Activated CD4-positive, alpha-beta T cell treated with anti-CD3 and anti-CD28 coated beads for 36 hours (primary cell): ENCODE measurements around the gene PCDHA8. TPM values are rescaled to one million over a fixed set of nuclear protein-coding genes. Genes with fewer than 3 reads are reported as not detected.

Source experiments
- ATAC-seq: fragments of 200-7000 bp; cut with Tn5 transposase; one replicate; pipeline ENCODE4 v1.10.0; 2021; ENCODE audit warnings: mild to moderate bottlenecking, moderate library complexity
- CTCF ChIA-PET: fragments of 350-600 bp; sonication (Branson Sonifier 250); formaldehyde crosslinking; loops from one replicate; lab custom pipeline; 2021; ENCODE audit warnings: antibody characterized with exemption; lab: Charles Lee
- POLR2A ChIA-PET: fragments of 350-600 bp; sonication (Branson Sonifier 250); formaldehyde crosslinking; loops from one replicate; lab custom pipeline; 2021; ENCODE audit warnings: antibody characterized with exemption, inconsistent platforms; lab: Charles Lee
- DNase-seq: peaks from one replicate; pipeline ENCODE4 v3.0.0-alpha.2; 2020
- H3K27ac Mint-ChIP-seq: one replicate; pipeline ENCODE4 v1.8.0; 2021; ENCODE audit warnings: mixed read lengths
- H3K27me3 Mint-ChIP-seq: one replicate; pipeline ENCODE4 v1.8.0; 2021; ENCODE audit warnings: mixed read lengths
- H3K36me3 Mint-ChIP-seq: one replicate; pipeline ENCODE4 v1.8.0; 2021; ENCODE audit warnings: low read depth, mixed read lengths
- H3K4me1 Mint-ChIP-seq: one replicate; pipeline ENCODE4 v1.8.0; 2021; ENCODE audit warnings: mixed read lengths
- H3K4me3 Mint-ChIP-seq: one replicate; pipeline ENCODE4 v1.8.0; 2021; ENCODE audit warnings: mild to moderate bottlenecking, moderate library complexity, mixed read lengths
- H3K9me3 Mint-ChIP-seq: one replicate; pipeline ENCODE4 v1.8.0; 2021; ENCODE audit warnings: low read depth, mixed read lengths
- intact Hi-C, 2 experiments: fragments of 100-400 bp; cut with DNase I in 1 of 2; cut with micrococcal nuclease in 1 of 2; formaldehyde crosslinking; loops; one replicate each; pipeline versions ENCODE4 v1.14.2 to v1.15.1; 2022 to 2024; cut with DNase I, micrococcal nuclease
- total RNA-seq, 2 experiments: library from RNA; stranded (reverse); gene quantifications; one replicate each; pipeline ENCODE4 v1.2.3, GENCODE V29; 2021

PCDHA8 gene
- total RNA-seq, 2 experiments from 2014 or later = not detected

DNA sequence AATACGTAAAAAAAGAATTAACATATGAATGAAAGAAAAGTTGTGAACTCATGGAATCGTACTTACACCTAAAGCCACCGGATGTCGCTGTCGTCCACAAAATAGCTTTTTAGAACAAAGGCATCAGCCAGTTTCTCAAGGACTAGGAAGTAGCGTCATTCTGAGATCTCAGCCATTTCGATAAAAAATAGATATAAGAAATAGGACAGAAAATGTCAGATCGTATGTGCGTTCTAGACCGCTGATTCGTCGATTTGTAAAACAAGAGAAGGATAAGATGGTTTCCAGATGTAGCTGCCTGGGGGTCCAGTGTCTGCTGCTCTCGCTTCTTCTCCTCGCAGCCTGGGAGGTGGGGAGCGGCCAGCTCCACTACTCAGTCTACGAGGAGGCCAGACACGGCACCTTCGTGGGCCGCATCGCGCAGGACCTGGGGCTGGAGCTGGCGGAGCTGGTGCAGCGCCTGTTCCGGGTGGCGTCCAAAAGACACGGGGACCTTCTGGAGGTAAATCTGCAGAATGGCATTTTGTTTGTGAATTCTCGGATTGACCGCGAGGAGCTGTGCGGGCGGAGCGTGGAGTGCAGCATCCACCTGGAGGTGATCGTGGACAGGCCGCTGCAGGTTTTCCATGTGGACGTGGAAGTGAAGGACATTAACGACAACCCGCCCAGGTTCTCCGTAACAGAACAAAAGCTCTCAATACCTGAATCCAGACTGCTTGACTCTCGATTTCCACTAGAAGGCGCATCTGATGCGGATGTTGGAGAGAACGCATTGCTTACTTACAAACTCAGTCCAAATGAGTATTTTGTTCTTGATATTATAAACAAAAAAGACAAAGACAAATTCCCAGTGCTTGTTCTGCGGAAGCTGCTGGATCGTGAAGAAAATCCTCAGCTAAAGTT, 15.0 kb downstream of the PCDHA8 start, which contains the start of gene PCDHA10:
Gene PCDHA10, plus strand, starts transcription at position 126 of the 903 bp plus-strand sequence. Its CDS starts 152 bp downstream, at position 278.
- H3K27ac Mint-ChIP-seq = no peak within 1 kb of the TSS
- H3K27me3 Mint-ChIP-seq = peaks cover 21% of the 10 kb centered on the region
- H3K36me3 Mint-ChIP-seq = peaks cover 7% of the 10 kb centered on the region
- peaks cover 19% of the 10 kb centered on the region for H3K9me3 Mint-ChIP-seq
- ChIA-PET CTCF (interaction anchor here (0.7 to 1.4 kb wide), 2 partner anchors 9 to 14 kb away, joined by 3 read pairs; no protein-coding TSS in a partner anchor), POLR2A (no interaction called here)
- no peak within 1 kb of the TSS for H3K4me3 Mint-ChIP-seq
- ATAC-seq (no peak), DNase-seq (no peak)
- intact Hi-C loops = no loop called here
- no peaks in the 10 kb centered on the region for H3K4me1 Mint-ChIP-seq

DNA sequence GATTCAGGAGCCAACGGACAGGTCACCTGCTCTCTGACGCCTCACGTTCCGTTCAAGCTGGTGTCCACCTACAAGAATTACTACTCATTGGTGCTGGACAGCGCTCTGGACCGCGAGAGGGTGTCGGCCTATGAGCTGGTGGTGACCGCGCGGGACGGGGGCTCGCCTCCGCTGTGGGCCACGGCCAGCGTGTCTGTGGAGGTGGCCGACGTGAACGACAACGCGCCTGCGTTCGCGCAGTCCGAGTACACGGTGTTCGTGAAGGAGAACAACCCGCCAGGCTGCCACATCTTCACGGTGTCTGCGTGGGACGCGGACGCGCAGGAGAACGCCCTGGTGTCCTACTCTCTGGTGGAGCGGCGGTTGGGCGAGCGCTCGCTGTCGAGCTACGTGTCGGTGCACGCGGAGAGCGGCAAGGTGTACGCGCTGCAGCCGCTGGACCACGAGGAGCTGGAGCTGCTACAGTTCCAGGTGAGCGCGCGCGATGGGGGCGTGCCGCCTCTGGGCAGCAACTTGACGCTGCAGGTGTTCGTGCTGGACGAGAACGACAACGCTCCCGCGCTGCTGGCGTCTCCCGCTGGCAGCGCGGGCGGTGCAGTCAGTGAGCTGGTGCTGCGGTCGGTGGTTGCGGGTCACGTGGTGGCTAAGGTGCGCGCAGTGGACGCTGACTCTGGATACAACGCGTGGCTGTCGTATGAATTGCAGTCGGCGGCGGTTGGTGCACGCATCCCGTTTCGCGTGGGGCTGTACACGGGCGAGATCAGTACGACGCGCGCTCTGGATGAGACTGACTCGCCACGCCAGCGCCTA, 16.4 kb downstream of the PCDHA8 start:
- H3K36me3 Mint-ChIP-seq = peaks cover 7% of the 10 kb centered on the region
- intact Hi-C loops = no loop called here
- H3K4me1 Mint-ChIP-seq = no peaks in the 10 kb centered on the region
- no peak overlapping the region for H3K27ac Mint-ChIP-seq
- peaks cover 21% of the 10 kb centered on the region for H3K9me3 Mint-ChIP-seq
- H3K27me3 Mint-ChIP-seq = peaks cover 29% of the 10 kb centered on the region
- ChIA-PET POLR2A (no interaction called here), CTCF (no interaction called here)
- ATAC-seq (no peak), DNase-seq (no peak)
- no peak overlapping the region for H3K4me3 Mint-ChIP-seq

DNA sequence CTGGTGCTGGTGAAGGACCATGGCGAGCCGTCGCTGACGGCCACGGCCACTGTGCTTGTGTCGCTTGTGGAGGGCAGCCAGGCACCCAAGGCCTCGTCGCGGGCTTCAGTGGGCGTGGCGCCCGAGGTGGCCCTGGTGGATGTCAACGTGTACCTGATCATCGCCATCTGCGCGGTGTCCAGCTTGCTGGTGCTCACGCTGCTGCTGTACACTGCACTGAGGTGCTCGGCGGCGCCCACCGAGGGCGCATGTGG, 16.9 kb downstream of the PCDHA8 start:
- no peak overlapping the region for H3K4me3 Mint-ChIP-seq
- POLR2A ChIA-PET = no interaction called here
- intact Hi-C loops = no loop called here
- no peak overlapping the region for H3K27ac Mint-ChIP-seq
- H3K4me1 Mint-ChIP-seq = no peaks in the 10 kb centered on the region
- no peak for ATAC-seq
- peaks cover 29% of the 10 kb centered on the region for H3K27me3 Mint-ChIP-seq
- DNase-seq = no peak
- H3K9me3 Mint-ChIP-seq = peaks cover 21% of the 10 kb centered on the region
- CTCF ChIA-PET = no interaction called here
- peaks cover 7% of the 10 kb centered on the region for H3K36me3 Mint-ChIP-seq

DNA sequence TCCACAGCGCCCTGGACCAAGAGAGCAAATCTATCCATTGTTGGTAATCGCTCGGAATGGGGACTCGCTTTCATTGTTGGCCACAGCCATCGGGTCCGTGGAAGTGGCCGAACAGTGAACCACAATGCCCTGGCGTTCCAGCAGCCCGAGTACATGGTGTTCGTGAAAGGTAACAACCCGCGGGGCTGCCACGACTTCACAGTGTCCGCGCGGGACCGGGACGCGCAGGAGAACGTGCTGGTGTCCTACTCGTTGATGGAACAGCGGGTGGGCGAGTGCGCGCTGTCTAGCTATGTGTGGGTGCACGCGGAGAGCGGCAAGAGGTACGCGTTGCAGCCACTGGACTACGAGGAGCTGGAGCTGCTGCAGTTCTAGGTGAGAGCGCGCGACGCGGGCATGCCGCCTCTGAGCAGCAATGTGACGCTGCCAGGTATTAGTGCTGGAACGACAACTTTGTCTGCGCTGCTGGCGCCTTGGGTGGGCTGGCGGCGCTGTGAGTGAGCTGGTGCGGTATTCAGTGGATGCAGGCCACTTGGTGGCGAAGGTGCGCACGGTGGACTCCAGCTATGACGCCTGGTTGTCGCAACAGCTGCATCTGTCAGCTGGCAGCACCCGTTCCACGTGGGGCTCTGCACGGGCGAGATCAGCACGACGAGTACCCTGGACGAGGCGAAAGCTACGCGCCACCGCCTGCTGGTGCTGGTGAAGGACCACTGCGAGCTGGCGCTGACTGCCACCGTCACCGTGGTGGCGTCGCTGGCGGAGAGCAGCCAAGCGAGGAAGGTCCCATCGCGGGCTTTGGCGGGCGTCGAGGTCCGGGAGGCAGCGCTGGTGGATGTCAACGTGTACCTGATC, 21.7 kb downstream of the PCDHA8 start:
- Mint-ChIP-seq H3K27me3 (peaks cover 22% of the 10 kb centered on the region), H3K36me3 (no peaks in the 10 kb centered on the region), H3K4me1 (no peaks in the 10 kb centered on the region), H3K4me3 (no peak overlapping the region), H3K27ac (no peak overlapping the region), H3K9me3 (peaks cover 2% of the 10 kb centered on the region)
- ATAC-seq (no peak), DNase-seq (no peak)
- CTCF ChIA-PET = no interaction called here
- intact Hi-C loops = no loop called here
- POLR2A ChIA-PET = no interaction called here

DNA sequence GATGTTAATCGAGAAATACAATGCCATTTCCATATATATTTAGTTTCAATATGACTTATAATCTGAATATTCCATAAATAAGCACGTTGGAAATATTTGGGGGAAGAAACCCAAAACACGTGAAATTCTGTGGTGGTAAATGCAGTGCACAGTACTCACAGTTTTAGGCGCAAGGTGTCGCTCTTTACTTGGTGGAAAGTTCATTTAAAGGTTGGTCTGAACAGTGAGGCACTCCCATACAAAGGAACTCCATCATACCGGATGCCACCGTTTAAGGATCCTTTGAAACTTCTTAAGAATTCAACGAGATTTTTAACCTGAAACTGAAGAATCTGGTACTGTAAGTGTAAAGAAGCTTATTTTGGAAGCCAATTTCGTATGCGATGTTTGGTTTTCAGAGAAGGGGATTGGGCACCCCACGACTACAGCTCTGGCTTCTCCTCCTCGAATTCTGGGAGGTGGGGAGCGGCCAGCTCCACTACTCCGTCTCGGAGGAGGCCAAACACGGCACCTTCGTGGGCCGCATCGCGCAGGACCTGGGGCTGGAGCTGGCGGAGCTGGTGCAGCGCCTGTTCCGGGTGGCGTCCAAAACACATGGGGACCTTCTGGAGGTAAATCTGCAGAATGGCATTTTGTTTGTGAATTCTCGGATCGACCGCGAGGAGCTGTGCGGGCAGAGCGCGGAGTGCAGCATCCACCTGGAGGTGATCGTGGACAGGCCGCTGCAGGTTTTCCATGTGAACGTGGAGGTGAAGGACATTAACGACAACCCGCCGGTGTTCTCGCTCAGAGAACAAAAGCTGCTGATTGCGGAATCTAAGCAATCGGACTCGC, 28.0 kb downstream of the PCDHA8 start, which contains the start of gene PCDHA11:
Gene PCDHA11, plus strand, starts transcription at position 237 of the 834 bp plus-strand sequence. Its CDS starts 147 bp downstream, at position 384.
- DNase-seq (no peak), ATAC-seq (no peak)
- intact Hi-C loops = loop anchor here in 1 of 2 experiments (1.0 kb wide), 1 partner anchor 172 kb away; no protein-coding TSS in a partner anchor
- H3K27me3 Mint-ChIP-seq = peaks cover 18% of the 10 kb centered on the region
- H3K36me3 Mint-ChIP-seq = peaks cover 4% of the 10 kb centered on the region
- POLR2A ChIA-PET = no interaction called here
- no peak within 1 kb of the TSS for H3K27ac Mint-ChIP-seq
- CTCF ChIA-PET = interaction anchor here (0.7 to 1.1 kb wide), 3 partner anchors 16 to 172 kb away, joined by 3 to 4 read pairs (median 3); no protein-coding TSS in a partner anchor
- peaks cover 13% of the 10 kb centered on the region for H3K9me3 Mint-ChIP-seq
- no peaks in the 10 kb centered on the region for H3K4me1 Mint-ChIP-seq
- no peak within 1 kb of the TSS for H3K4me3 Mint-ChIP-seq

DNA sequence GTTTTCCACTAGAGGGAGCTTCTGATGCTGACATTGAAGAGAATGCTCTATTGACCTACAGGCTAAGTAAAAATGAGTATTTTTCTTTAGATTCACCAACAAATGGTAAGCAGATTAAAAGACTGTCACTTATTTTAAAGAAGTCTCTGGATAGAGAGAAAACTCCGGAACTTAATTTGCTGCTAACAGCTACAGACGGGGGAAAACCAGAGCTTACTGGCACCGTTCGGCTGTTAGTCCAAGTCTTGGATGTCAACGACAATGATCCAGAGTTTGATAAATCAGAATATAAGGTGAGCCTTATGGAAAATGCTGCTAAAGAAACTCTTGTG, 28.5 kb downstream of the PCDHA8 start:
- peaks cover 23% of the 10 kb centered on the region for H3K27me3 Mint-ChIP-seq
- DNase-seq = no peak
- no peak overlapping the region for H3K4me3 Mint-ChIP-seq
- no peaks in the 10 kb centered on the region for H3K4me1 Mint-ChIP-seq
- peaks cover 4% of the 10 kb centered on the region for H3K36me3 Mint-ChIP-seq
- ATAC-seq = no peak
- intact Hi-C loops = no loop called here
- H3K9me3 Mint-ChIP-seq = peaks cover 17% of the 10 kb centered on the region
- CTCF ChIA-PET = interaction anchor here (0.7 to 1.1 kb wide), 3 partner anchors 17 to 172 kb away, joined by 3 to 4 read pairs (median 3); no protein-coding TSS in a partner anchor
- no peak overlapping the region for H3K27ac Mint-ChIP-seq
- POLR2A ChIA-PET = no interaction called here

DNA sequence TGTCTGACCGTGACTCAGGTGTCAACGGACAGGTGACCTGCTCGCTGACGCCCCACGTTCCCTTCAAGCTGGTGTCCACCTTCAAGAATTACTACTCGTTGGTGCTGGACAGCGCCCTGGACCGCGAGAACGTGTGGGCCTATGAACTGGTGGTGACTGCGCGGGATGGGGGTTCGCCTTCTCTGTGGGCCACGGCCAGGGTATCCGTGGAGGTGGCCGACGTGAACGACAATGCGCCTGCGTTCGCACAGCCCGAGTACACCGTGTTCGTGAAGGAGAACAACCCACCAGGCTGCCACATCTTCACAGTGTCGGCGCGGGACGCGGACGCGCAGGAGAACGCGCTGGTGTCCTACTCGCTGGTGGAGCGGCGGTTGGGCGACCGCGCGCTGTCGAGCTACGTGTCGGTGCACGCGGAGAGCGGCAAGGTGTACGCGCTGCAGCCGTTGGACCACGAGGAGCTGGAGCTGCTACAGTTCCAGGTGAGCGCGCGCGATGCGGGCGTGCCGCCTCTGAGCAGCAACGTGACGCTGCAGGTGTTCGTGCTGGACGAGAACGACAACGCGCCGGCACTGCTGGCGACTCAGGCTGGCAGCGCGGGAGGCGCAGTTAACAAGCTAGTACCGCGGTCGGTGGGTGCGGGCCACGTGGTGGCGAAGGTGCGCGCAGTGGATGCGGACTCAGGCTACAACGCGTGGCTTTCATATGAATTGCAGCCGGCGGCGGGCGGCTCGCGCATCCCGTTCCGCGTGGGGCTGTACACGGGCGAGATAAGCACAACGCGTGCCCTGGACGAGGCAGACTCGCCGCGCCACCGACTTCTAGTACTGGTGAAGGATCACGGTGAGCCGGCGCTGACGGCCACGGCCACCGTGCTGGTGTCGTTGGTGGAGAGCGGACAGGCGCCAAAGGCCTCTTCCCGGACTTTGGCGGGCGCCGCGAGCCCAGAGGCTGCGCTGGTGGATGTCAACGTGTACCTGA, 29.5 kb downstream of the PCDHA8 start:
- H3K4me1 Mint-ChIP-seq = no peaks in the 10 kb centered on the region
- H3K27ac Mint-ChIP-seq = no peak overlapping the region
- ATAC-seq (no peak), DNase-seq (no peak)
- H3K36me3 Mint-ChIP-seq = peaks cover 4% of the 10 kb centered on the region
- H3K4me3 Mint-ChIP-seq = no peak overlapping the region
- intact Hi-C loops = loop anchor here in 1 of 2 experiments (5.0 to 10.0 kb wide), 3 partner anchors 38 to 534 kb away; partner anchors contain the start of genes PCDHA7, PCDHGA5, PCDHGA9 and PCDHGB6
- ChIA-PET POLR2A (no interaction called here), CTCF (no interaction called here)
- peaks cover 21% of the 10 kb centered on the region for H3K9me3 Mint-ChIP-seq
- peaks cover 31% of the 10 kb centered on the region for H3K27me3 Mint-ChIP-seq

DNA sequence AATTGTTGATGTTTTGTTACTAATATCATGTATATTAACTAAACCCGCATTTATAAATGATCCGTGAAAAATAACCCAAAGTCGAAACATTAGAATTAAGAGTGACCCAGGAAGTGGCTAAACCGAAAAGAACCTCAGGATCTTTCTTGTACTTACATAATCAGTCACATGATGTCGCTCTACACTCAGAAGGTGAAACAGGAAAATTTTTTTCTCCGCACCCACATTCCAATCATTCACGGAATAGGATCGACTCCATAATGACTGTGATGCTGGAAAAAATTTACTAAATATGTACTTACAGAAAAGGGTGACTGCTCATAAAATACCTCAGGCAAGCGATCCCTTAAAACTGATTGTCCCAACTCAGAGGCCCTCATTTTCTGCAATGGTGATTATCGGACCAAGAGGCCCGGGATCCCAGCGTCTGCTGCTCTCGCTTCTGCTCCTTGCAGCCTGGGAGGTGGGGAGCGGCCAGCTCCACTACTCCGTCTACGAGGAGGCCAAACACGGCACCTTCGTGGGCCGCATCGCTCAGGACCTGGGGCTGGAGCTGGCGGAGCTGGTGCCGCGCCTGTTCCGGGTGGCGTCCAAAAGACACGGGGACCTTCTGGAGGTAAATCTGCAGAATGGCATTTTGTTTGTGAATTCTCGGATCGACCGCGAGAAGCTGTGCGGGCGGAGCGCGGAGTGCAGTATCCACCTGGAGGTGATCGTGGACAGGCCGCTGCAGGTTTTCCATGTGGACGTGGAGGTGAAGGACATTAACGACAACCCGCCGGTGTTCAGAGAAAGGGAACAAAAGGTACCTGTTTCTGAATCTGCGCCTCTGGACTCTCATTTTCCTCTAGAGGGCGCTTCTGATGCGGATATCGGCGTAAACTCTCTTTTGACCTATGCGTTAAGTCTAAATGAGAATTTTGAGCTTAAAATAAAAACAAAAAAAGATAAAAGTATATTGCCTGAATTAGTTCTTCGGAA, 34.4 kb downstream of the PCDHA8 start, which contains the start of gene PCDHA12:
Gene PCDHA12, plus strand, starts transcription at position 224 of the 981 bp plus-strand sequence. Its CDS starts 165 bp downstream, at position 389.
- H3K4me1 Mint-ChIP-seq = no peaks in the 10 kb centered on the region

More for the DNA sequence above, 34.4 kb downstream of the PCDHA8 start, which contains the start of gene PCDHA12:
- ATAC-seq (no peak), DNase-seq (no peak)
- CTCF ChIA-PET = interaction anchor here (0.8 to 0.9 kb wide), 2 partner anchors 16 to 166 kb away, joined by 3 to 4 read pairs; no protein-coding TSS in a partner anchor
- intact Hi-C loops = loop anchor here (5.0 to 10.0 kb wide), 3 partner anchors 52 to 529 kb away; partner anchors contain the start of genes PCDHAC1 (in 1 of the 2), PCDHGA5 (in 1 of the 2), PCDHGA9 (in 1 of the 2) and PCDHGB6 (in 1 of the 2)
- Mint-ChIP-seq H3K27me3 (peaks cover 38% of the 10 kb centered on the region), H3K9me3 (peaks cover 19% of the 10 kb centered on the region), H3K27ac (no peak within 1 kb of the TSS), H3K4me3 (no peak within 1 kb of the TSS), H3K36me3 (no peaks in the 10 kb centered on the region)
- POLR2A ChIA-PET = no interaction called here
